Measurements from ENCODE around the gene NIN.

GRCh38 chr14:50776522-50776921 is 54.4 kb downstream of the NIN start:
- TF ChIP-seq, protein P1, sequence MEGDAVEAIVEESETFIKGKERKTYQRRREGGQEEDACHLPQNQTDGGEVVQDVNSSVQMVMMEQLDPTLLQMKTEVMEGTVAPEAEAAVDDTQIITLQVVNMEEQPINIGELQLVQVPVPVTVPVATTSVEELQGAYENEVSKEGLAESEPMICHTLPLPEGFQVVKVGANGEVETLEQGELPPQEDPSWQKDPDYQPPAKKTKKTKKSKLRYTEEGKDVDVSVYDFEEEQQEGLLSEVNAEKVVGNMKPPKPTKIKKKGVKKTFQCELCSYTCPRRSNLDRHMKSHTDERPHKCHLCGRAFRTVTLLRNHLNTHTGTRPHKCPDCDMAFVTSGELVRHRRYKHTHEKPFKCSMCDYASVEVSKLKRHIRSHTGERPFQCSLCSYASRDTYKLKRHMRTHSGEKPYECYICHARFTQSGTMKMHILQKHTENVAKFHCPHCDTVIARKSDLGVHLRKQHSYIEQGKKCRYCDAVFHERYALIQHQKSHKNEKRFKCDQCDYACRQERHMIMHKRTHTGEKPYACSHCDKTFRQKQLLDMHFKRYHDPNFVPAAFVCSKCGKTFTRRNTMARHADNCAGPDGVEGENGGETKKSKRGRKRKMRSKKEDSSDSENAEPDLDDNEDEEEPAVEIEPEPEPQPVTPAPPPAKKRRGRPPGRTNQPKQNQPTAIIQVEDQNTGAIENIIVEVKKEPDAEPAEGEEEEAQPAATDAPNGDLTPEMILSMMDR (conservative IDR thresholded peaks at IDR 0.05): no peak
- TF ChIP-seq ZFX (IDR thresholded peaks at IDR 0.05): no peak
